GM19438 (cell line): ENCODE results near the gene HIPK1.
"Not testable (repeated sequence)": the region's sequence is repeated elsewhere in the genome, so short reads cannot be mapped to it uniquely, and the experiment has no call there.

Experiments used
- ATAC-seq: cut with Tn5 transposase; IDR thresholded peaks from one replicate; pipeline ENCODE4 v1.9.1; 2021; ENCODE audit warnings: low read depth; ENCODE audit not compliant: unreplicated experiment

HIPK1 gene

DNA sequence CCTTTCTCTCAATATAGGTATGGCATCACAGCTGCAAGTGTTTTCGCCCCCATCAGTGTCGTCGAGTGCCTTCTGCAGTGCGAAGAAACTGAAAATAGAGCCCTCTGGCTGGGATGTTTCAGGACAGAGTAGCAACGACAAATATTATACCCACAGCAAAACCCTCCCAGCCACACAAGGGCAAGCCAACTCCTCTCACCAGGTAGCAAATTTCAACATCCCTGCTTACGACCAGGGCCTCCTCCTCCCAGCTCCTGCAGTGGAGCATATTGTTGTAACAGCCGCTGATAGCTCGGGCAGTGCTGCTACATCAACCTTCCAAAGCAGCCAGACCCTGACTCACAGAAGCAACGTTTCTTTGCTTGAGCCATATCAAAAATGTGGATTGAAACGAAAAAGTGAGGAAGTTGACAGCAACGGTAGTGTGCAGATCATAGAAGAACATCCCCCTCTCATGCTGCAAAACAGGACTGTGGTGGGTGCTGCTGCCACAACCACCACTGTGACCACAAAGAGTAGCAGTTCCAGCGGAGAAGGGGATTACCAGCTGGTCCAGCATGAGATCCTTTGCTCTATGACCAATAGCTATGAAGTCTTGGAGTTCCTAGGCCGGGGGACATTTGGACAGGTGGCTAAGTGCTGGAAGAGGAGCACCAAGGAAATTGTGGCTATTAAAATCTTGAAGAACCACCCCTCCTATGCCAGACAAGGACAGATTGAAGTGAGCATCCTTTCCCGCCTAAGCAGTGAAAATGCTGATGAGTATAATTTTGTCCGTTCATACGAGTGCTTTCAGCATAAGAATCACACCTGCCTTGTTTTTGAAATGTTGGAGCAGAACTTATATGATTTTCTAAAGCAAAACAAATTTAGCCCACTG lies 11.5 kb downstream of the HIPK1 start:
- no peak for ATAC-seq

DNA sequence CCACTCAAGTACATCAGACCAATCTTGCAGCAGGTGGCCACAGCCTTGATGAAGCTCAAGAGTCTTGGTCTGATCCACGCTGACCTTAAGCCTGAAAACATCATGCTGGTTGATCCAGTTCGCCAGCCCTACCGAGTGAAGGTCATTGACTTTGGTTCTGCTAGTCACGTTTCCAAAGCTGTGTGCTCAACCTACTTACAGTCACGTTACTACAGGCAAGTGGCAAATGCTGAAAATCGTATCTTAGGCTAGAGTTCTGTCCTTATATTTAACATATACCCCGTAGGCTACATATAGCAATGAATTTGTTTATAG lies 12.1 kb downstream of the HIPK1 start:
- no peak for ATAC-seq

DNA sequence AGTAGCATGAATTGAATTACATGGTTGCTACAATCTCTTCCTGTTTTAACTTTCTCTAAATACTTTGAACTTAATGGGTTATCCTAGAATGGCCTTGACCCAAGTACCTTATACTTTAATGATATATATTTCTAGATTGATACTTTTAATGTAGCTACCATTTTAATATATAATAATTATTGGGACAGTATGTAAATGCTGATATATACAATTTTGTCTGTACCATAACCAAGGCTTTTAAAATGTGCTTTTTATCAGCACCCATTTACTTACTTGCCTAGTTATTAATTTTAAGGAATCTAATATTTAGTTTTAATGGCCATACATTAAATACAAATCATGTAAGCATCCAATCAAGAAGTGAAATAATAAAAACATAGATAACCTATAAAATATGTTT lies 13.4 kb downstream of the HIPK1 start:
- ATAC-seq = no peak

DNA sequence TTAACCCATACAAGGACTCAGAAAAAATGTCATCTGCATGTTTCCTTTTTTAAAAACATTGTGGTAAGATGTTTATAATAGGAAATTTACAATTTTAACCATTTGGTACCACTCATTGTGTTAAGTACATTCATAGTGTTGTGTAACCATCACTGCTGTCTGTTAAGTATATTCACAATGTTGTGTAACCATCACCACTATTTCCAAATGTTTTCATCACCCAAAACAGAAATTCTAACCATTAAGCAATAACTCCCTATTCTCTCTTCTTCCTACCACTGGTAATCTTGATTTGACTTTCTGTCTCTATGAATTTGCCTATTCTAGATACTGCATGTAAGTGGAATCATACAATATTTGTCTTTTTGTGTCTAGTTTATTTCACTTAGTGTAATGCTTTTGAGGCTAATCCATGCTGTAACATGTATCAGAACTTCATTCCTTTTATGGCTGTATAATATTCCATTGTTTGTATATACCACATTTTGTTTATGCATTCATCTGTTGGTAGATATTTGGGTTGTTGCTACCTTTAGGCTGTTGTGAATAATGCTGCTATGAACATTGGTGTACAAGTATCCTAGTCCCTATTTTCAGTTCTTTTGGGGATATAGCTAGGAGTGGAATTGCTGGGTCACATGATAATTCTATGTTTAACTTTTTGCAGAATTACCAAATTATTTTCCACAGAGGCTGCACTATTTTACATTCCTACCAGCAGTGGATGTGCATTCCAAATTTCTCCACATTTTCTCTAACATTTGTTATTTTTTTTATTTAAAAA lies 14.1 kb downstream of the HIPK1 start:
- ATAC-seq = no peak

DNA sequence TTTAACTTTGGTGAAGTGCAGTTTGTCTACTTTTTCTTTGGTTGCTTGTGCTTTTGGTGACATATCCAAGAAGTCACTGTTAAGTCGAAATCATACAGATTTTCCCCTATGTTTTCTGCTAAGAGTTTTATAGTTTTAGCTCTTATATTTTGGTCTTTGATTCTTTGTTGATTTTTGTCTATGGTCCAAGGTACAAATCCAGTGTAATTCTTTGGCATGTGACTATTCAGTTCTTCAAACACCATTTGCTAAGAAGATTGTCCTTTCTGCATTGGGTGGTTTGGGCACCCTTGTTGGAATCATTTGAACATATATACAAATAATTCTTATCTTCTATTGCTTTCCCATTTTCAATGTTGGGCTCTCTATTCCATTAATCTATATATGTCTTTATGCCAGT lies 16.2 kb downstream of the HIPK1 start:
- ATAC-seq = no peak

DNA sequence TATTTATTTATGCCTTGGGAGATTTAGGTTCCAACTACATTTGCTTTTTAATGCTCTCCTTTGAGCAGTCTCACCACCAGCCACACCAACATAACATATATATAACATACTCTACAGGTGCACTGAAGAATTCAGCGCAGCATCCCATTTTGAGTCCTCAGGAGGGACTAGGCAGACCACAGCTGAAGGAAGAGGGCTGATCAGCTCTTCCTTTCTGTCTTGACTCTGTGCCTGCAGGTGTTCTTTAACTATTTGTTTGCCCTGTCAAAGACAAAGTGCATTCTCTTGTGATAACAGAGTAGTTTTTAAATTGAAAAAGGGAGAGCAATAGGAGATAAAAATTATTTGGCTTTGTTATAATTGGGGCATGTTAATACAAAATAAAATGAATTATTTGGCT lies 17.0 kb downstream of the HIPK1 start:
- ATAC-seq = no peak

DNA sequence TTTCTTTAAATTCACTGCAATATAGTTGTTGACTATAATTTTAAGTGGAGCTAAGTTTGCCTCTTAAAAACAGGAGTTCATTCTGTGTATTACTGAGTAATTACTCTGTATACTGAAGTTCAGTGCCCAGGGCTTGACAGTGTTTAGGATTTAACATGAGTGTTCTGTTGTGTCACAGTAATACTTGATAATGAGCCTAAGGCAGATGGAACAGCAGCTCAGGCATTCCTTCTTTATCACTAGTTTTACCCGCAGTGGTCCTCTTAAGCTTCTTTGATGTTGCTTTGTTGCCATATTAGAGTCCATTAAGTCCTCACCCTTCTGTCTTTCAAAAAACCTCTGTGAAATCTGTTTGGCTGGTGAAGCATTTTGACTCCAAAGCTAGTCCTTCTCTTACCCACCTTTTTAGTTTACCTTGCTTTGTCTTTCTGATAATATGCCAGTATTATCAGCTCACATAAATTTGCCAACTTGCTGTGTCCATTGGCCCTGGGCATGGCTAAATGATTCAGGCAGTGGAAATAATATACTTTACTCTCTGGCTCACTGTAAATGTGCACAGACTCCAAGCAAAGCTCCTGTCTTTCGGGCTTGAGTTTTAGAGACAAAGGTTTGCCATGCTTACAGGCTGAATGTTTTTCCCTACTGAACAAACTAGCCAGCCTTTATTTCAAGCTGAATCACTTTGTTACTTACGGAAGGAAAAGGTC lies 17.7 kb downstream of the HIPK1 start:
- no peak for ATAC-seq

DNA sequence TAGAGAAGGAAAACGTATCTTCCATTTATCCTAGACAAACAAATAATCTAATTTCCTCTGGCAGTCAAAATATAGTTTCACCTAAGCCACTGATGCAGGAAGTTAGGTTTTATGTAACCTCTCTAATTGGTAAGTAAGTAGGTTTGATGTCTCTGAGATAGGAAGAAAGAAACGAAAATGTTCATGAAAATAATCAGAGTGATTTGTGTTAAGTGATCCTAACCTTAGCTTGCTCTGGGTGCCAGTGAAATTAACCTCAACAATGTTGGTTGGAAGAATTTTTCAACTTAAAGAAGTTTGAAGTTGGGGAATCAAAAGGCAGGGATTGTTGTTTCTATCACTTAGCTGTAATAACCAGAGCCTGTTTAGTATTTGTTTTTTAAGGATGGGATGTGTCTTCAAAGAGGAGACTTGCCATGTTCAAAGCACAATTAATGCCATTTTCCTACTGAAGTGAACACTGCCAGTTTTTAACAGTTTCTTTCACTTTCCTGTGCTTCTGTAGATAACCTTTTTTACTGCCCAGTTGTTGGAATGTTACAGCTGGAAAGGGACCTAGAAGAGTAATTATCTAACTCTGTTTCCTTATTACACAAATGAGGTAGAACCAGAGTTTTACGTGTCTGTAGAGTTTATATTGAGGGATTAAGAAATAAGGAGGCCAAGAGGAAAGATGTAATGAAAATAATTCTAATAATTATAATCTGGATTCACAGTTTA lies 18.4 kb downstream of the HIPK1 start:
- no peak for ATAC-seq

DNA sequence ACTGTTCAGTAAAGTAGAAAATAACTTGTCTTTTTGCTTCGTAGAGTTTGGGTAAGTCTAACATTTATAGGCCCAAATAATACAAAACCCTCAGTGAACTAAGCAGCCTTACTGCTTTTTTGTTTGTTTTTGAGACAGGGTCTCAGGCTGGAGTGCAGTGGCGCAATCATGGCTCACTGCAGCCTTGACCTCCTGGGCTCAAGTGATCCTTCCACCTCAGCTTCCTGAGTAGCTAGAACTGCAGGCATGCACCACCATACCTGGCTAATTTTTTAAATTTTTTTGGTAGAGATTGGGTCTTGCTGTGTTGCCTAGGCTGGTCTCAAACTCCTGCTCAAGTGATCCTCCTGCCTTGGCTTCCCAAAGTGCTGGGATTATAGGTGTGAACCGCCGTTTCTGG lies 19.0 kb downstream of the HIPK1 start:
- ATAC-seq = not testable (repeated sequence)

DNA sequence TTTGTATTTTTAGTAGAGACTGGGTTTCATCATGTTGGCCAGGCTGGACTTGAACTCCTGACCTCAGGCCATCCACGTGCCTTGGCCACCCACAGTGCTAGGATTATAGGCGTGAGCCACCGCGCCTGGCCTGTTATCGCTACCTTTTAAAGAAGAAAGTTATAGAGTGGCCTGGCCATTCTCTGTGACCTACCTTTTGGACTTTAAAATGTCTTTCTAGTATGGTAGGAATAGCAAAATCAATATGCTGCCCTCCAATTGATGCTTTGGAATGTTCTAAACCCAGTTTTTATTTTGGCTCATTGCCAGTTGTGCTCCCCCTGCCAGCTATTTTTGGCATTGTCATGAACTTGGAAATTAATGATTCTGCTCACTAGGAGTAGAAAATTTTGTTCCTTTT lies 19.9 kb downstream of the HIPK1 start:
- ATAC-seq = no peak

DNA sequence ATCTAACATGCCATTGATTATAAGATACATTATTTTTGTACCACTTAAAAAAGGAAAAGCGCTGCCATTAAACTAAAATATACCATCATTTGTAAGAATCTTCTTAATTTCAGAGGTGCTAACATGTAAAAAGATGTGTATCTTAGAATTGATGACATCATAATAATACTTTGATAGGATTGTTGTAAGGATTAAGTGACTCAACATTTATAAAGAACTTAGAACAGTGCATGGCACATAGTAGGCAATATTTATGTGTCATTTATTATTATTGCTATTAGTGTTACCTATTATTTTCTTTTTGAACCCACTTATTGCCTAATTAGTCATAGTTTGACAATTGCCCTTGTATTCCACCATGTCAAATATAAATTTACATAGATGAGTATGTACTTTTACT lies 21.8 kb downstream of the HIPK1 start:
- no peak for ATAC-seq

DNA sequence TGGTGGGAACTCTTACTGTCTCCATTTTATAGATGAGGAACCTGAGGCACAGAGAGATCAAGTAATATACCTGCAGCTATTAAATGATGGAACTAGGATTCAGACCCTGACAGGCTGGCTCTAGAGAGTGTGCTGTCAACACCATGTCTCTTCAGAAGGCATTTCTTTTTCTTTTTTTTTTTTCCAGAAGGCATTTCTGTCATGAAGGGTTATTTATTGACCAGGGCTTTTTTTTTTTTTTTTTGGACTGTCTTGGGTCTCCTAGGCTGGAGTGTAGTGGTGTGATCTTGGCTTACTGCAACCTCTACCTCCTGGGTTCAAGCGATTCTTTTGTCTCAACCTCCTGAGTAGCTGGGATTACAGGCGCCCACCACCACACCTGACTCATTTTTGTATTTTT lies 22.6 kb downstream of the HIPK1 start:
- no peak for ATAC-seq

DNA sequence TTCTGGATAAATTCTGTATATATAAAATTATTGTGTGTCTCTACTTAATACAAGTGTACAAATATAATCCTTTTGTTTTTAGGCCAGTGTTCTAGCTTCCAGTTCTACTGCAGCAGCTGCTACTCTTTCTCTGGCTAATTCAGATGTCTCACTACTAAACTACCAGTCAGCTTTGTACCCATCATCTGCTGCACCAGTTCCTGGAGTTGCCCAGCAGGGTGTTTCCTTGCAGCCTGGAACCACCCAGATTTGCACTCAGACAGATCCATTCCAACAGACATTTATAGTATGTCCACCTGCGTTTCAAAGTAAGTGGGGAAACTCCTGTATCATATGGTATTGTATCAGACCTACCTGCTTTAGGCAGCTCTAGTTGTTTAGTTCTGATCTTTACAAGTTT lies 28.9 kb downstream of the HIPK1 start:
- ATAC-seq = no peak

DNA sequence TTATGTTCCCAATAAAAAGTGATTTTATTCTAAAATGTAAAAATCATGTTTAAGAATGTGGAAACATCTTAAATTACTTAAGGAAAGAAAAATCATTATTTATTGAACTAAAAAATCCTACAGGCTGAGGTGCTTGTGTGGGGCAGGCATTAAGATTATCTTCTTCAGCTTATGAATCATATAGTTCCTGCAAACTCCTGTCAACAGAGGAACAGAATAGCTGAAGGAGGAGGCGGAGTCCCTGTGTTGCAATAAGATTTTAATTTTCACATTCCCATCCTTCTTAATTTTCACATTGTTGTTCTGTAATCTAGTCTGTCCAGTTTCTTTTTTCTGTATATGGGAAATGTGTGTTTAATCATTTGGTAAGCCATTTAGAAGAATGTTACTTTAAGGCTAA lies 29.6 kb downstream of the HIPK1 start:
- ATAC-seq = no peak

DNA sequence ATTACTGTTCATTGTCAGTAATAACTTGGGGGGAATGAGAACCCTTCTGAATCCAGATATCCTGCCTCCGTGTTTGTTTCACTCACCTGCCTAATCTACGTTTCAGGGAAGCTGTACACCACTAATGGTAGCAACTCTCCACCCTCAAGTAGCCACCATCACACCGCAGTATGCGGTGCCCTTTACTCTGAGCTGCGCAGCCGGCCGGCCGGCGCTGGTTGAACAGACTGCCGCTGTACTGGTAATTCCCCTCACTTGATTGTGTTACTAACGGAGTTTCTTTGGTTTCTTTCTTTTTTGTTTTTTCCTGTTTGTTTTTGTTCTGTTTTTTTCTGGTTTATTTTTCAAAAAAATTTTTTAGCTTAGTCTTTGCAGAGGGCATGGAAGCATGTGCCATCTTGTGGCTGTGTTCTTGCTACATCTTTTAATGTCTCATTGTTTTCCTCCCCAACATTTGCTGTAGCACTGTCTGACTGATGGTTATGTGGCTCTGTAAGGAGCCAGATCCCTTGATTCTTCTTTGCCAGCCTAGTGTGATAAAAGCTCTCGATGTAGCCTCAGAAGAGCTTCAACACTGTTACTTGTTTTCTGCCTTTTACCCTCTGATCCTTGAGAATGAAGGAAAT lies 34.3 kb downstream of the HIPK1 start:
- no peak for ATAC-seq

DNA sequence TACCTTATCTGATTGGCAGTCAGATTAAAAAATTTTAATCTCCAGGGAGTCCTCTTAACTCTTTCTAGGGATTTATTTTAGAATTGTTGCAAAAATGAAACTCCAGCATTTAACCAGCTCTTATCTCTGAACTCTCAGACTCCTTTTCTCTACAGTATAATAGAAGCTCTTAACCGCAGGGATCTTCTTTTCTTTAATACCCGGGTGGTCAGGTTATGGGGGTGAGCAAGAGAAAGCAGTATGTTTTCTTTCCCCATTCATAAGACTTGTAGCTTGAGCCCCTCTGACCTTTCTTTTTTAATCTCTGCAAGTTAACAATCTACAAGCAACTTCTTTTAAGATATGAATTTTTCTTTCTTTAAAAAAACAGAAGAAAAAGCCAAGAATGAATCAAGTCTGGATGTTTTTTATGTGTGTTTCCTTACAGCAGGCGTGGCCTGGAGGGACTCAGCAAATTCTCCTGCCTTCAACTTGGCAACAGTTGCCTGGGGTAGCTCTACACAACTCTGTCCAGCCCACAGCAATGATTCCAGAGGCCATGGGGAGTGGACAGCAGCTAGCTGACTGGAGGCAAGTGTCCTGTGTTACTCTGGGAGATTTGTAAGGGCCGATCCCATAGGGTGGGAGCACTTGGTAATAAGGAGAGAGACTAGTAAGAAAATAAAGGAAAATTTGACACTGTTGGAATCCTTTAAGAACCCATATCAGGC lies 36.7 kb downstream of the HIPK1 start:
- no peak for ATAC-seq

DNA sequence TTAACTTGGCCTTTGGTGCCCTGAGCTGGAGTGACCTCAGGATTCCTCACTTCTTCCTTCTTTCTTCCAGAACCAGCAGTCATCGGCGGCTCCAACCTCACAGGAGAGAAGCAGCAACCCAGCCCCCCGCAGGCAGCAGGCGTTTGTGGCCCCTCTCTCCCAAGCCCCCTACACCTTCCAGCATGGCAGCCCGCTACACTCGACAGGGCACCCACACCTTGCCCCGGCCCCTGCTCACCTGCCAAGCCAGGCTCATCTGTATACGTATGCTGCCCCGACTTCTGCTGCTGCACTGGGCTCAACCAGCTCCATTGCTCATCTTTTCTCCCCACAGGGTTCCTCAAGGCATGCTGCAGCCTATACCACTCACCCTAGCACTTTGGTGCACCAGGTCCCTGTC lies 43.8 kb downstream of the HIPK1 start:
- no peak for ATAC-seq

DNA sequence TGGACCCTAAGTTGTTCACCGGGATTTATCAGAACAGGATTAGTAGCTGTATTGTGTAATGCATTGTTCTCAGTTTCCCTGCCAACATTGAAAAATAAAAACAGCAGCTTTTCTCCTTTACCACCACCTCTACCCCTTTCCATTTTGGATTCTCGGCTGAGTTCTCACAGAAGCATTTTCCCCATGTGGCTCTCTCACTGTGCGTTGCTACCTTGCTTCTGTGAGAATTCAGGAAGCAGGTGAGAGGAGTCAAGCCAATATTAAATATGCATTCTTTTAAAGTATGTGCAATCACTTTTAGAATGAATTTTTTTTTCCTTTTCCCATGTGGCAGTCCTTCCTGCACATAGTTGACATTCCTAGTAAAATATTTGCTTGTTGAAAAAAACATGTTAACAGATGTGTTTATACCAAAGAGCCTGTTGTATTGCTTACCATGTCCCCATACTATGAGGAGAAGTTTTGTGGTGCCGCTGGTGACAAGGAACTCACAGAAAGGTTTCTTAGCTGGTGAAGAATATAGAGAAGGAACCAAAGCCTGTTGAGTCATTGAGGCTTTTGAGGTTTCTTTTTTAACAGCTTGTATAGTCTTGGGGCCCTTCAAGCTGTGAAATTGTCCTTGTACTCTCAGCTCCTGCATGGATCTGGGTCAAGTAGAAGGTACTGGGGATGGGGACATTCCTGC lies 46.2 kb downstream of the HIPK1 start:
- ATAC-seq = no peak

DNA sequence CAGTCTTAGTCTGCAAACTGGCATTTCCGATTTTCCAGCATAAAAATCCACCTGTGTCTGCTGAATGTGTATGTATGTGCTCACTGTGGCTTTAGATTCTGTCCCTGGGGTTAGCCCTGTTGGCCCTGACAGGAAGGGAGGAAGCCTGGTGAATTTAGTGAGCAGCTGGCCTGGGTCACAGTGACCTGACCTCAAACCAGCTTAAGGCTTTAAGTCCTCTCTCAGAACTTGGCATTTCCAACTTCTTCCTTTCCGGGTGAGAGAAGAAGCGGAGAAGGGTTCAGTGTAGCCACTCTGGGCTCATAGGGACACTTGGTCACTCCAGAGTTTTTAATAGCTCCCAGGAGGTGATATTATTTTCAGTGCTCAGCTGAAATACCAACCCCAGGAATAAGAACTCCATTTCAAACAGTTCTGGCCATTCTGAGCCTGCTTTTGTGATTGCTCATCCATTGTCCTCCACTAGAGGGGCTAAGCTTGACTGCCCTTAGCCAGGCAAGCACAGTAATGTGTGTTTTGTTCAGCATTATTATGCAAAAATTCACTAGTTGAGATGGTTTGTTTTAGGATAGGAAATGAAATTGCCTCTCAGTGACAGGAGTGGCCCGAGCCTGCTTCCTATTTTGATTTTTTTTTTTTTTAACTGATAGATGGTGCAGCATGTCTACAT lies 47.6 kb downstream of the HIPK1 start:
- no peak for ATAC-seq
